NCI-H1694 (cell line): Measurements from ENCODE around the gene ASB9.
"Not testable (repeated sequence)": the region's sequence is repeated elsewhere in the genome, so short reads cannot be mapped to it uniquely, and the experiment has no call there.

Experiments
- DNase-seq: peaks from one replicate; lab custom pipeline; 2025; lab: John Stamatoyannopoulos, UW

Gene ASB9

GRCh38 chrX:15241301-15241700 is 28.6 kb downstream of the ASB9 start:
- no peak for DNase-seq

- DNase-seq, result no peak
Observed at GRCh38 chrX:15240414-15240813, 29.5 kb downstream of the ASB9 start.

GRCh38 chrX:15236146-15236545 is 33.7 kb downstream of the ASB9 start:
- DNase-seq, result no peak

GRCh38 chrX:15235001-15235400 is 34.9 kb downstream of the ASB9 start:
- no peak for DNase-seq

- no peak for DNase-seq
Observed at GRCh38 chrX:15233416-15234015, 36.4 kb downstream of the ASB9 start.

GRCh38 chrX:15224747-15225146 is 45.1 kb downstream of the ASB9 start:
- no peak for DNase-seq

- DNase-seq, result no peak
Observed at GRCh38 chrX:15221321-15221720, 48.6 kb downstream of the ASB9 start.

GRCh38 chrX:15217161-15217560 is 52.7 kb downstream of the ASB9 start:
- DNase-seq, result no peak

- DNase-seq, result no peak
Observed at GRCh38 chrX:15216280-15216679, 53.6 kb downstream of the ASB9 start.

GRCh38 chrX:15215366-15215765 is 54.5 kb downstream of the ASB9 start:
- DNase-seq, result peak; percentile 40

- DNase-seq, result no peak
Observed at GRCh38 chrX:15214588-15214987, 55.3 kb downstream of the ASB9 start.

GRCh38 chrX:15209096-15209495 is 60.8 kb downstream of the ASB9 start:
- DNase-seq, result no peak

GRCh38 chrX:15207994-15208393 is 61.9 kb downstream of the ASB9 start:
- DNase-seq, result no peak

GRCh38 chrX:15207384-15207783 is 62.5 kb downstream of the ASB9 start:
- no peak for DNase-seq

- DNase-seq, result no peak
Observed at GRCh38 chrX:15206306-15206705, 63.6 kb downstream of the ASB9 start.

GRCh38 chrX:15204130-15204751 is 65.6 kb downstream of the ASB9 start:
- no peak for DNase-seq

GRCh38 chrX:15203694-15204093 is 66.2 kb downstream of the ASB9 start:
- DNase-seq, result no peak

GRCh38 chrX:15202454-15203177 is 67.3 kb downstream of the ASB9 start:
- DNase-seq, result no peak

GRCh38 chrX:15200871-15201270 is 69.0 kb downstream of the ASB9 start:
- no peak for DNase-seq

GRCh38 chrX:15198608-15199202 is 71.2 kb downstream of the ASB9 start:
- not testable (repeated sequence) for DNase-seq

GRCh38 chrX:15194146-15194545 is 75.7 kb downstream of the ASB9 start:
- DNase-seq, result no peak
